HG03103 (cell line): ENCODE measurements around the gene ICOS.

Experiments
- ATAC-seq: cut with Tn5 transposase; IDR thresholded peaks from one replicate; pipeline ENCODE4 v1.9.1; 2021; ENCODE audit warnings: low read depth; ENCODE audit not compliant: unreplicated experiment

Gene ICOS, protein sequence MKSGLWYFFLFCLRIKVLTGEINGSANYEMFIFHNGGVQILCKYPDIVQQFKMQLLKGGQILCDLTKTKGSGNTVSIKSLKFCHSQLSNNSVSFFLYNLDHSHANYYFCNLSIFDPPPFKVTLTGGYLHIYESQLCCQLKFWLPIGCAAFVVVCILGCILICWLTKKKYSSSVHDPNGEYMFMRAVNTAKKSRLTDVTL

DNA sequence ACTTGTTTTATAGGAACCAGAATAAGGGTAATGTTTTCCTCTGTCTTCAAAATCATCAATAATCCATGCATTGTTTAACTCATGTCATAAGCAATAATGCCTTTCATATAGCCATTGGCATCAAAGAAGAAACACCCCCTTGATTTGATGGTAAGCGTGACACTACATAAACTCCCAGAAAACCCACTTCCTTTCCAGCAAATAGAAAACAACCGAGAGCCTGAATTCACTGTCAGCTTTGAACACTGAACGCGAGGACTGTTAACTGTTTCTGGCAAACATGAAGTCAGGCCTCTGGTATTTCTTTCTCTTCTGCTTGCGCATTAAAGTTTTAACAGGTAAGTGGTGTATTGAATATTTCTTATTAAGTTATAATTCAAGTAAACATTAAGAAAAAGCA lies at the start of gene ICOS:
Gene ICOS, plus strand, starts transcription at position 229 of the 400 bp plus-strand sequence. Its CDS starts 52 bp downstream, at position 281.
- ATAC-seq: no peak

DNA sequence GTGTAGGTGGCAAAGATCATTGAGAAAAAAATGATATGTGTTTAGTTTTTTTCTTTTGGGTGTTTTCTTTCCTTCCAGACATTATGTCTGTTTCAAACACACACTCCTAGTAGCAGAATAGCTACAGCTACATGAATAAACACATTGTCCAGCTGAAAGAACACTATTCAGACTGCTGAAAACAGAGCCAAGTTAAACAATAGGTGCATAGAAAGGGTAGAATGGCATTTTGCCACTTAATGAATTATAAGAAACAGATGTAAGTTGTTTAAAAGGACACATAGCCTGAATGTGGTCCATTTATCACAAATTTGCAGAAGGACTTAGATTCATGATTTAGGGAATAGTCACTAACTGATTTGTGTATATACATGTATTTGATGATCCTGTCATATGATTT lies 48.9 kb upstream of the ICOS start:
- ATAC-seq: no peak

DNA sequence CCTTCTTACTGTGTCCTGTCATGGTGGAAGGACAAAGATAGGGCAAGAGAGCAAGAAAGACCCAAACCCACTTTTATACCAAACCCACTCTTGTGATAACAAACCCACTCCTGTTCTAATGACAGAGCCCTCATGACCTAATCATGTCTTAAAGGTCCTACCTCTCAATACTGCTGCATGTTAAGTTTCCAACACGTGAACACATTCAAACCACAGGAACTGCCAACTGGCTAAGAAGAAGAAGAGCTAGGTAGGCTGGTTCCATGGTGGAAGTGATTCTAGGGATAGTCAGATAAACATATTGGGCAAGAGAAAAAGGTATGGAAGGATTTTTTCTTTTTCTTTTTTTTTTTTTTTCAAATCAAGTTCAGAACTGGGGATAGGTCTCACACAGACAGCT lies 47.0 kb upstream of the ICOS start:
- no peak for ATAC-seq

DNA sequence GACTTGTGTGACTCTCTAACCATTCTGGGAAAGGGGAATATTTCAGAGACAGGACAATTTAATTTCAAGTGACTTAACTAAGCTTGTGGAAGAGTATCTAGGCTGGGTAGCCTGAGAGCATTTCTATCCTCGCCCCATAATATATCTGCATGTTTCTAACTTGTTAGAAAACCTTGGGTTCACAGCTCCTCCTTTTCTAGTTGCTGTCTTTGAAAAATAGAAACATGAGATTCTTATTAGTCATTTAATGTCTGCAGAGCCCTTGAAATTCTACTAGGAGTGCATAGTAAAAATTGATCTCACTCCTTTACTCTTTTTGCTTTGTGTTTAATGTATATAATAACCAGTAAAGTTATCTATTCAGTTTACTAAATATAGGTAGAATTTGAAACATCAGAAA lies 46.6 kb upstream of the ICOS start:
- no peak for ATAC-seq

DNA sequence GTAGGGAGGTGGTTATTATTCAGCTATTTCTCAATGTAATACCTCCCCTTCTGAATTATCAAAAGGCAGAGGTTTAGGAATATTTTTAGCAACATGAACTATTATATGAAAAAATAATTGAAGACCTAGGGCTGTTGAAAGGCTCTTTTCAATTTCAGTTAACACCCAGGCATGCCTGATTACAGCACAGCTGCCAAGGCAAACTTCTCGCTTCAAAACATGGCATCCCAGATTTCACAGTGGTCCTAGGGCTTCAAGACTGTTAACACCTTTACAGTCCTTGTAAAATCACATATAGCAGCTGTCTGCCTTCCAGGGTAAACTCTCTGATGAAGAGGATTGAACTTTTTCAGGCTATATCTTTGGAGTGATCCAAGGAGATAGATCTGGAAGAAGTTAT lies 45.8 kb upstream of the ICOS start:
- ATAC-seq: no peak

DNA sequence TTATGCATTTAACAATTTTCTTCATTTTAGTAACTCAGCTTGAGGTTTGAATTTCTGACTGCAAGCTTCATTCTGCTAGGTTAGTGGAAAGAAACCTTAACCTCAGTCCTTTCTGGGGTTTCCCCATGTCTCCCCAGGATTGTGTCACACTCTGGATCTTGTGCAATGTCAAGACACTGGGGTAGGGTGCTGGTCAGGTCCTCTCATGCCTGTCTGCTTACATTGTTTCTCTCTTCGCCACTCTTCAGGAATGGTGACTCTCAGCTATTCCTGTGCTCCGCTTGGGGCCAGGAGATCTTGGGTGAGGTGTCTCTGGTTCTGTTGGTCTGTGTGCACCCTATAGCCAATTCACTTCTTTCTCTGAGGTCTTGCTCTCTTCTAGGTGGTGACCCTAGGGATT lies 45.1 kb upstream of the ICOS start:
- ATAC-seq: no peak

DNA sequence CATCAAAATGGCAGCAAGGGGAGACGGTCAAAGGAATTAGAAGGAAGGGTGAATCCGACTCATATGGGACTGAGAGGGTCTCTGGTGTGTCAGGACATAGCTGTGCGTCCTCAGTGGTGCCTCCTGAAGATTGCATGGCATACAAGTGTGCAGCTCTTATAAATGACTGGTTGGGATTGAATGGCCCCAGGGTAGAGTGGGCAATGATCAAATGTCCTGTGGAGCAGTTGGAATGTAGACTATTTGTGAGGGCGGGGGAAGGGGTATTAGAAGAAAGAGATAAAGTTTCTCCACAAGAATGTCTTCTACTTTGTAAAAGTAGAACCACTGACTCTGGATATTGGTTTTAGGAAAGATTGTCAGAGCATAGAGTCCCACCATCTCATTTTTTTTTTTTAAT lies 44.4 kb upstream of the ICOS start:
- no peak for ATAC-seq

DNA sequence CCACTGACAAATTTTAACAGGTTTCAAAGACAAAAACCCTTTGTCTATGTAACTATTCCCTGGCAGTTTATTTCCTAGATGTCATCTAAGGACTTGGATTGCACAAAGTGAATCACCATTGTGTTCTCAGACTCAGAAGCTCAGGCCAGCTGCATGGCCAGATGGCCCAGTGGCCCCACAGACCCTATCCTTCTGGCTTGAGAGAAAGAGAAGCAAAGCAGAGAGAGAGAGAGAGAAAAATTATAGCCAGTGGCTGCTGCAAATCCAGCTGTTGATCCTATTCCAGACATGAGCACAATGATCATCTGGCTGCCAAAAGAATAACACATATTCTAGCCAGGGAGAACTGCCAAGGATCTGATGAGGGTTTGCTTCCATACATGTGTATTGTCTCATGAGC lies 43.2 kb upstream of the ICOS start:
- ATAC-seq: no peak

DNA sequence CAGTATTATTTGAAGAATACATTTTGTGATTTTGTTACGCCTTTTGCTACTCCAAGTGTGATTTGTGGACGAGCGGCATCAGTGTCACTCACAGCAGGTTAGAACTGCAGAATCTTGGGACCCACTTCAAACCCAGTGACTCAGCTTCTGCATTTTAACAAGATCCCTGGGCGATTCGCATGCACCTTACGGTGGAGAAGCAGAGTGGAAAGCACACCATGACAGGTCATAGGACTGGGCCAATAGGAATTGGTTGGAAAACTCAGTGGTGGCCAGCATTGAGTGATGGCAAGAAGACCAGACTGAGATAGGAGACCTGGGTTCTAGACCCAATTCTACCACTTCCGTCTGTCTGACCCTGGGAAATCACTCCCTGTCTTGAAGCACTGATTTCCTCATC lies 42.7 kb upstream of the ICOS start:
- no peak for ATAC-seq

DNA sequence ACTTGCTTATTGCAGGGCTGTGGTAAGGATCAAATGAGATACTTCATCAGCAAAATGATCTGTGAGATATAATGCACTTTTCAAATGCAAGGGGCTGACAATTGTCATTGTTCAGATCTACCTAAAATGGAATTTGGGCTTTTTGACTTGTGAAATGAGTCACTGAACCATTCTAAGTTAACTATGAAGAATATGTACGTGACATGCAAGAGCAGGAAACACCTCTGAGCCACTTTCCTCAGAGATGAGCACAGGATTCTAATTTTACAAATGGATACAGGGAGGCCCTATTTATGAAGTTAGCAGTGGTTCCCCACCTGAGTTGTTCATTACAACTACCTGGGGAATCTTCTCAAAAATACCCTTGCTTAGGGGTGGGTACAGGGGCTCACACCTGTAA lies 42.3 kb upstream of the ICOS start:
- no peak for ATAC-seq

DNA sequence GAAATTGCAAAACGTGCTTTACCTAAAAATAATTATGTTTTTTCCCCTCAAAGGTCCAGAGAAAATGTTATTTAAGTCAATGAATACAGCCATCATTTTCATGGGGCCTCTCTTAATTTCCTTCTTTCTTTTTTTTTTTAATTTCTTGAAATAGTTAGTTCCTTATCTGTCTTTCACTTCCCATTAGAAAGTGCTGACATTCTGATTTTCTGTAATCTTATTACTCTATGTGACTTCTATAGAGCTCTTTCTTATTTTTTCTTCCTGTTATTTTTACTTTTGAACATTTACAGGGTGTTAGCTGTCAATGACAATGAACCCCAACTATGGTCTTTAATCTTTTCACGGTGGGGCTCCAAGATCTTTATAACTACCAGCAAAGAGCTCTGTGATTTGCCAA lies 39.0 kb upstream of the ICOS start:
- ATAC-seq: no peak

DNA sequence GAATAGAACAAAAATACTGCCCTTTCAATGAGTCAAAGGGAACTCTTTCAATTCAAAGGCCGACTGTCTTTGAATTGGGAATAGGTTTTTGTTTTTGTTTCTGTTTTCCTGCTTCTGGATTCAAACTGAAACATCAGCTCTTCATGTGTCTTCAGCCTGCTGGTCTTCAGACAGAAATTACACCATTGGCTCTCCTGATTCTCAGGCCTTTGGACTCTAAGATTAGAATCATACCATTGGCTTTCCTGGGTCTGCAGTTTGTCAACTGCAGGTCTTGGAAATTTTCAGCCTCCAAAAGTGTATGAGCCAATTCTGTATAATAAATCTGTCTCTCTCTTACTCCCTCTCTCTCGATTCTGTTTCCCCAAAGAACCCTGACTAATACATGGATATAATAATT lies 37.9 kb upstream of the ICOS start:
- no peak for ATAC-seq

DNA sequence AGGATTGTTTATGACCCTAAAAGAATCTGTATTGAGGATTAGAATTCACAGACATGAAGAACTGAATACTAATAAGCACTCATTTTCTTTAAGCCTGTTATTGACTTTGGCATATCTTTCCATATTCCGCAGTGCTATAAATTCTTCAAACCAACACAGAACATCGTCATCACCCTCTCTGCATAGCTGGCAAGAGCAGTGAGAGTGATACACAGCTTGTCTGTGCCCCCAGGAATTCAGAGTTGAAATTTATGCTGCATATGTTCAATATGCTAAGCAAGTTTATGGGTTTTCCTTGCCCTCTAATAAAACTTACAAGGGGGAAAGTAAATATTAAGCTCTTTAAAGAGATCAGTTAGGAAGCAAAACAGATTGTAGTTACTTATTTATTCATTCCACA lies 36.3 kb upstream of the ICOS start:
- no peak for ATAC-seq

DNA sequence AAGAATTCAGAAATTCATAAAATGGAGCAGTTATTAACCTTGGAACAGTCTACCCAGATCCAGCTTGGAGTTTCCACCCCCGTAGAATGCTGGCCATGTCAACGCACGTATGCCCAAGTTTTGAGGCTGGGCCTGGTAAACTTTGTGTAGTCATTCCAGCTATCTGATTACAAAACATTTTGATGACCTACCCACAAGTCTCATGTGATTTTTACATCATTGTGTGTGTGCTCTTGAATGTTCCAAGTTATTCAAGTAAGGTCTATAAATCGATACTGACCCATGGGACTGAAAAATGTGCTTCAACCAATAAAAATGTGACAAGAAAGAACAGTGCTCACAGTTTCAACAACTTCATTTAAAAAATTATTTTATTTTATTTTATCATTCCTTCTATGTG lies 32.5 kb upstream of the ICOS start:
- ATAC-seq: no peak

DNA sequence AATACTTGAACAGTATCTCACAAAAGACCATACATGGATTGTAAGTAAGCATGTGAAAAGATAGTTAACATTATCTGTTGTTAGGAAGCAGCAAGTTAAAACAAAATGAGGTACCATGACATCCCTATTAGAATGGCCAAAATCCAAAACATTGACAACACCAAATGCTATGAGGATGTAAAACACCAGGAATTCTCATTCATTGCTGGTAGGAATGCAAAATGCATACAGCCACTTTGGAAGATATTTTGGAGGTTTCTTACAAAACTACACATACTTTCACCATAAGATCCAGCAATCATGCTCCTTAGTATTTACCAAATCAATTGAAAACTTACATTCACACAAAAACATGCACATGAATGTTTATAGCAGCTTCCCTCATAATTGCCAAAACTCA lies 30.9 kb upstream of the ICOS start:
- ATAC-seq: no peak

DNA sequence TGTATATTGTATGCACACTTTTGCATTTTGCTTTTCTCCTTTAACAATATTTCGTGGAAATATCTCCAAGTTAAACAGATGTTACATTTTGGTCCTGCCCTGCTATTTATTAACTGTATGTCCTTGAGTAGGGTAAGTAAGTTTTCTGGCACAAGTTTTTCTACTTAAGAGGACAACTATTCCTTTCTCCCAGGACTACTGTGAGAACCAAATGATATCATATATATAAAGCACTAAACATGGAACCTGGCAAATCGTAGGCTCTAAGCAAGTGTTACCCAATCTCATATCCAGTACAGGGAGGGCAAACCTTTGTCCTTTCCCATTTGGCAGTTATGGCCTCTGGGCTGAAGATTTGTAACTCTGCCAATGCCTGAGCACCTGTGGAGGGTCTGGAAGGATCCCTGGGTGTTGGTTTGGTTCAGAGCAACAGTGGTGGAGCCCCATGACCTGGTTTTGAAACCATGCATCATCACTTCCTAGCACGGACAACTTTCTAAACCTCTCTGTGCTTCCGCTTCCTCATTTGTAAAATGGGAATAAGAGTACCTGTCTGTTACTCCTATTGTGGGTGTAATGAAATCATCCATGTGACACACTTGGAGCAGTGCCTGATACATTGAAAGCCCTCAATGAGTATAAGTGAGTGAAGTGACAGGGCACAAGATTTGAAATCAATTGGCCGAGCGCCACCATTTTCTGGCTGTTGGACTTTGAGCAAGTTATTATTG lies 28.3 kb upstream of the ICOS start:
- no peak for ATAC-seq

DNA sequence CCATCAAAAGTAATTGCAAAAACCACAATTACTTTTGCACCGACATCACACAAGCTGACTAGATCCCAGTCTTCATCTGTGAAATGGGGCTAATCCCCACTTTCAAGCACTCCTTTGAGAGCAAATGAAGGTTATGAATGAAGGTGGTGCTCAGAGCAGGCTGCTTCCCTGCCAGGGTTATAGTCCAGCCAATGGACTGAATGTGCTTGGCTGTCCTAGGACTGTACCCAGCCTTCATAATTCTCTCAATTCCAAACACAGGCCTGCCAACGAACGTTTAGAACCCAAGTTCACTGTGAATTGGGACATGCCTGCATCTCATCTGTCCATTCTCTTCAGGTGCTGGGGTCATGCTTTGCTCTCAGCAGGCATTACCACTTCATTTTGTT lies 27.8 kb upstream of the ICOS start:
- no peak for ATAC-seq

DNA sequence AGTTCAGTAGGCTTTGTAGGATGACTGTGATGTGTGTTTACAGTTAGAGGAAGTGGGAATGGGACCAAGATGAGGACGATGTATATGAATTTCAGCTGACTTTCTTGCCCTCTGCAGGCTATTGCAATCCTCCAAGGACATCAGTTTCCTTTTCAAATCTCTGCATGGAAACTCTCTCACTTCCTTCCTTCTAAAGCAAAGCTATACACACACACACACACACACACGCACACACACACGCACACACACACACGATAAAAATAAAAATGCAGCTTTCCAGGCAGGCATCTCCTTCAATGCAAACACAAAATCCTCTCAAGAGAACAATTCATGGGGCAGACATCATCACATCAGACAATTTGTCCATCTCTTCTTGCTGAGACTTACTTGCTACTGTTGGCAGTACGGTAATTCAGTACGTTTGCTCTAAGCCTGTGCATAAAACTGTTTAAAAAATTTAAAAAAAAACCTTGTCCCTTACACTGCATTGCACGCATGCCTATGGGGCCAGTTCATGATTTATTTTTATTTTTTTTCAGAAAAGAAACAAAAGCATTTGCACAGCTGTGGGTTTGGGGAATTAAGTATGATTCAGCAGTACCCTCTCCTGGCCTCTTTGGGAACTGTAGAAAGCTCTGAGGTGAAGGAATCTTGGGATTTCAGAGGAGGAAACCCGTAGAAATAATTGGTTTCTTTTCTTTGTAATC lies 27.1 kb upstream of the ICOS start:
- ATAC-seq: no peak

DNA sequence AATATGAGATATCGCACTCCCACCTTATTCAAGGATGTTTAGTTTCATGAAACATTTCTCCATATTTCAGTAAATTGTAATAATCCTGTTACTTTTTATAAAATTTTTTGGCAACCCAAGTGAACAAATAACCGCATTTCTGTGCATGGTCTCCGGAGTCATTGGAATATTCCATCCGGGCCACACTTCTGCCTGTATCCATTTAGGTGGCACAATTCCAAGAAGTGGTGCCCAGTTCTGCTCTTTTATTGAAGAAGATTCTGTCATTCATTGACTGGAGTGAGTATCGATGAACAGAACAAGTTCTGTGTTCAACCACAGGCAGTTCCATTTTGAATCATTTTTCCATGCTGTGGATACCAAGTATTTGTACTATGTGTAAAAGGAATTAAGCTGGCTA lies 26.6 kb upstream of the ICOS start:
- no peak for ATAC-seq

DNA sequence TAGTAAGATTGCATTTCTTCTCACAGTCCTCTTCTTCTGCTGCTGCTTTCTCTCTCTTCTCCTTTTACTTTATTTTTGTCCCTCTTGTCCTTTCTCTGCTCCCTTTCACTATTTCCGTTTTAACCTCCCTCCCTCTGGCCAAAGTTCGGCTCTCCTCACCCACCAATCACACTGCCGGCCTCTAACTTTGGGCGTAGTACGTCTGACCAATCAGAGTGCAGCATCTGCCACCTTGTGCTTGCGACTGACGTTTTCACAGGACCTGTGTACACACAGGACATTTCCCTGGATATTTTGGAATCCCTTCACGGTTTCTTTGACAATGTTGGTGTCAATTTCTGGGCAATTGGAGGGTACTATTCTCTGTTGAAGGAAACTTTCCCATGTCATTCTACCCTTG lies 22.6 kb upstream of the ICOS start:
- ATAC-seq: no peak

DNA sequence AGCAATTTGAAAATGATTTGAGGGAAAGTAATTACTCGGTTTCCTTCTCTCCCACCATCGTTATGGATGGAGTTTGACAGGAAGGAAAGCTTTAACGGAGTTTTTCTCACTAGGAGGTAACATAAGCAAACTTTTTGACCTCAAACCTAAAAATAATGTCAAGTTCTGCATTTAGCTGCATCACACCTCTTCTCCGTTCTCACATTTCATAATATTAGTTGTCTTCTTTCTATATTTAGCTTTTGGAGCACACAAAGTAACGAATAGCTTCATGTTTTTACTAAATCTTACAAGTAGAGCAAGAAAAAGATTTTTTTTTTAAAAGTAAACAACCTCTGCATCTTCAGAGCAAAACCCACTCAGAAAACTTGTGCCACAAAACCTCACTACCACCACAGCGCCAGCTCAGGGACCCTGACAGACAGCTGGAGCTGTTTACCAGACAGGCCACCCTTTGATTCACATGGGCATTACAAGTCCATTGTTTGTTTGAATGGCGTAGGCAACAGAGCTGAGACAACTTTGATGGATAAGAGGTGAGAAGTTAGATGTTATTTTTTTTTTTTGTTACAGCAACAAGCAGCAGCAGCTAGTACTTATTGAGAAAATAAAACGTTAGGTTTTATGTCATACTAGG lies 21.9 kb upstream of the ICOS start:
- ATAC-seq: no peak

DNA sequence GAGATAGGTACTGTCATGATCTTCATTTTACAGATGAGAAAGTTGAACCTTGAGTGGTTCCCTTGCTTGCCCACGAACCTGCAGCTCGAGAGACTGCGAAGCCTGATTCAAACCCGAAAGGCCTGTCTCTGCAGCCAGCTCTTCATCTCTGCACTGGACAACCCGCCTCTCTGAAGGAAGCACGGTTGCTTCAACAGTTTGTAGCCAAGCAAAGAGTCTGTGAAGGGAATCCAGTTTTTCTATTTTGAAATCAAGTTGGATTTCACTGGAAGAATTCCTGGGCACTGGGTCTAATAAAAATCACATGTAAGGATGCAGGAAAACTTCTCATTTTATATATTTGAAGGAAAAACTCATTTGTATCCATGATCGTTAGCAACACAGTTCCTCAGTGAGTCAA lies 21.3 kb upstream of the ICOS start:
- ATAC-seq: no peak
